GM19452 (cell line): ENCODE data around the gene PHACTR3.

Experiments used
- ATAC-seq: cut with Tn5 transposase; IDR thresholded peaks from one replicate; pipeline ENCODE4 v1.9.1; 2021; ENCODE audit not compliant: unreplicated experiment

PHACTR3 gene

GRCh38 chr20:59785986-59786795, 181.9 kb downstream of the PHACTR3 start:
- ATAC-seq: no peak

- ATAC-seq: no peak
Measured at GRCh38 chr20:59786801-59787537, 182.6 kb downstream of the PHACTR3 start.

DNA sequence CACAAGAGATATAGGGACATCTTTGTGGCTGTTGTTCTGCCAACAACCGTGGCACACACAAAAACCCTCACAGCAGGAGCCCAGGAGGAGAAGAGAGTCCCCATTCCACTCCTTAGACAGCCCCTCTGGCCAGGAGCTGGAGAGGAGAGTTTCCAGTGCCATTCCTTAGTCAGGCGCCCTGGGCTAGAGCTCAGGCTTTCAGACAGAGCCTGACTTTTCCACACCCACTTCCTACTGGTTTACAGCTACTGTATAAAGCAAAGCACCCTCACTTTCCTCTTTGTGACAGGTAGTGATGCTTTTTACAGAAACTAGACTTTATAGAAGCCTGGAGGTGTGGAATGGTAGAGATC, 183.2 kb downstream of the PHACTR3 start:
- ATAC-seq: no peak

DNA sequence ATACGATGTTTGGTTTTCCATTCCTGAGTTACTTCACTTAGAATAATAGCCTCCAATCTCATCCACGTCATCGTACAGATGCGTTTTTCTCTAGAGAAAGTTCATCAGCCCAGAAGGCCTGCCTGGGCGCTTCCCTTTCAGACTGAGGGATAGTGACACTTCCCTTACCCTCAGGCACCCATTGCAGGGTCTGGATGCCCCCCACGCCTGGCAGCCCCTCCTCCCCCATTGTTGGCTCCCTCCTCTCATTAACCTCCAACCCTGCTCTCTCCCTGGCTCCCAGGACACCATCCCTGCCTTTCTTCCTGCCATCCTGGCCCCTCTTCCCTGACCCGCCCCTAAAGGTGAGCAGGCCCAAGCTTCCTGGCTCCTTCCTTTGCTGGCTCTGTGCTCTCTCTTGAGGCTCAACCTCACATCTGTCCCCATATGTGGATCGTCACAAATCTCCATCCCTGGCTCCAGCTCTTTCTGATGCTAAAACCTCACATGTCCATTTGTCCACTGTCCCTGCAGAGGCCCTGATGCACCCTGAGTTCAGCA, 183.9 kb downstream of the PHACTR3 start:
- no peak for ATAC-seq

GRCh38 chr20:59788811-59789397, 184.6 kb downstream of the PHACTR3 start:
- ATAC-seq: no peak

DNA sequence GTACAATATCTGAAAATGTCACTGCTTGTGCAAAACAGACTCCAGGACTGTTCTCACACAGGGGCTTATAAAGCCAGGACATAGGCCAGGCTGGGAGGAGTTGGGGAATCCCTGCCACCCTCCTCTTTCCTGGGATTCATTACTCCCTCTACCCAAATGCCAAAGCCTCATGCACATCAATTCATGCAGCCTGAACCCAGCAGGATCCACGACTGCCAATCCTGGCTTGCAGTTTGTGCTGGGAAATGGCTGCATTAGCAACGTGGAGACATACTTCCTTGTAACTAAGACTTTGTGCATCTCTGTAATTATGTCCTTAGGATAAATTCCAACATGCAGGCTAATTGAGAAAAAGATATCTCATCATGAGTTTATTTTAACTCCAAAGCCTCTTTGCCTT, 185.3 kb downstream of the PHACTR3 start:
- ATAC-seq: no peak

- no peak for ATAC-seq
Measured at GRCh38 chr20:59790346-59790745, 186.0 kb downstream of the PHACTR3 start.

DNA sequence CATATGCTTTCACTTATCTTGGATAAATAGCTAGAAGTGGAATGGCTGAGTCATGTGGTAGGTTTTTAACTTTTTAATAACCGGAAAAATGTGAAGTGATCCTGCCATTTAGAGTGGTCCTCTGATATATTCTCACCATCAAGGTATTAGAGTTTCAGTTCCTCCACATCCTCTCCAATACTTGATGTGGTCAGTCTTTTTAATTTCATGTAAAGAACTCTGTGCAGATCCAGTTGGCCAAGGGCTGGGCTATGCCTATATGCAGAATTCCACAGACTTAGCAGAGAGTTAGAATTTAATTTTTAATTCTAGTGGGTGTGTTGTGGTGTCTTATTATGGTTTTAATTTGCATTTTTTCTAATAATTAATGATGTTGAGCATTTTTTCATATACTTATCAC, 188.0 kb downstream of the PHACTR3 start:
- no peak for ATAC-seq

DNA sequence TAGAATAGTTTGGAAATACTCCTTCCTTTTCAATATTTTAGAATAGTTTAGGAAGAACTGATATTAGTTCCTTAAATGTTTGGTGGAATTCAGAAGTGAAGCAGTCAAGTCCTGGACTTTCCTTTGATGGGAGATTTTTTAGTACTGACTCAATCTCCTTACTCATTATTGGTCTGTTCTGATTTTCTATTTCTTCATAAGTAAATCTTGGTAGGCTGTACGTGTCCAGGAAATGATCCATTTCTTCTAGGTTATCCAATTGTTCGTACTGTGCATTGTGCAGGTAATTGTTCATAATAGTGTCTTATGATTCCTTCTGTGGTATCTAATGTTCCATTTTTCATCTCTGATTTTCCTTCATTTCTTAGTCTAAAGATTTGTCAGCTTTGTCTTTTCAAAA, 190.2 kb downstream of the PHACTR3 start:
- ATAC-seq: no peak

DNA sequence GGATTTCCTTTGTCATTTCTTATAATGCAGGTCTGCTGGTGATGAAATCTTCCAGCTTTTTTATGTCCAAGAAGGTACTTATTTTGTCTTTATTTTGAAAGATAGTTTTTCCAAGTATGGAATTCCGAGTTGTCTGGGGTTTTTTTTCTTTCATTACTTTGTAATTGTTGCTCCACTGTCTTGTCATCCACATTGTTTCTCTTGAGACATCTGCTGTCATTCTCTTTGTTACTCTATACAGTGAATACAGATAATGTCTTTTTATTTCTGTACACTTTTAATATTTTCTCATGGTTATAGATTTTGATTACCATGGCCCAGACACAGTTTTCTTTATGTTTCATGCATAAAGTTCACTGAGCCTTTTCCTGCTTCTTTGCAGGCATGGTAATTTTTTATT, 196.0 kb downstream of the PHACTR3 start:
- no peak for ATAC-seq

- ATAC-seq: no peak
Measured at GRCh38 chr20:59802018-59802417, 197.7 kb downstream of the PHACTR3 start.

- ATAC-seq: no peak
Measured at GRCh38 chr20:59802471-59803221, 198.3 kb downstream of the PHACTR3 start.

DNA sequence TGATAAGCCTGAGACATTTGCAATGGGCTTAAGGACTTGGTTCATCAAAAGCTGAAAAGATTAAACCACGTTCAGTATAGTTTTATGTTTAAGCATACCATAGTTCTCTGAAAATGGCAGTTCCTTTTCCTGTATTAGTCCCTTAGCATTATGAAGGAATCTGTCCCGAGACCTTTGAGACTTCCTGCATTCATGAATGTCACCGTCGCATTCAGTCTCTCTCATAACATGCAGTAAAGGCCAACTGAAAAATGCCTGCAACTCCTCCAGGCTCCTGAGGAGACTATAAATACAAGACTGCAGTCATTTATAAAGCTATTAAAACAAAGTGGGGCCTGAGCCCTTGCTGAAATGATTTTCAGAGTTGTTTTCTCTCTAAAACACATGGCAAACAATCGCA, 200.0 kb downstream of the PHACTR3 start:
- ATAC-seq: no peak

DNA sequence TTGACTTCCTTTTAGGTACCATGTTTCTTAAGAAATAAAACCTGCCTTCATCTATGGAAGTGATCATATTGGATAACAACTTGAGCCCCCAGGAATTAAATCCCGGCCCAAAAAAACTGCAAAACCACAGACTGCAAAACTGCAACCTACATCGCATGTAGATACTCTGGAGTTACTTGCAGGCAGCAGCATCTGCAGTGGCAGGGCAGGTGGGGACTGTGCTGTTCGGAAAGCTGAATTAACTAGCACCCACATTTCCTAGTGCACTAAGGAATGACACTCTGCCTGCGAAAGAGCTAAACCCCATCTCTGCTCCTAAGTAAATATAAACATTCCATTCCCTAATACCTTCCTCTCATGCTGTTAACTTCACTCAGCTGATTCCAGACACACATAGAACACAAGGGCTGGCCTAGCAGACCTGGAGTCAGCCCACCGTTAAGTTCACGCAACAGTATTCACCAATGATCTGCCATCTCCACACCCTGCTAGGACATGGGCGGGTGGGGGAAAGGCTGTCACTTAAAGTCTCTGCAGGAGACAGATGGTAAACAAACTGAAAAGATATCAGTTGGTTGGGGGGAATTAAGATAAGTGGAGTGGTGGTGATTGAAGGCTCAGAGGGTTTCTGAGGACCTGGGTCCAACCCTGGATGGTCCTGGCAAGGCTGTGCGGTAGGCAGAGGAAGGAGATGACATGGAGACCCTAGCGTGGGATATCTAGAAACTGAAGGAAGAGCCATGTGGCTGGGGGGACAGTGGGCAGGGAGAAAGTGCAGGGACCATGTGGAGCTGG, 200.7 kb downstream of the PHACTR3 start:
- no peak for ATAC-seq

DNA sequence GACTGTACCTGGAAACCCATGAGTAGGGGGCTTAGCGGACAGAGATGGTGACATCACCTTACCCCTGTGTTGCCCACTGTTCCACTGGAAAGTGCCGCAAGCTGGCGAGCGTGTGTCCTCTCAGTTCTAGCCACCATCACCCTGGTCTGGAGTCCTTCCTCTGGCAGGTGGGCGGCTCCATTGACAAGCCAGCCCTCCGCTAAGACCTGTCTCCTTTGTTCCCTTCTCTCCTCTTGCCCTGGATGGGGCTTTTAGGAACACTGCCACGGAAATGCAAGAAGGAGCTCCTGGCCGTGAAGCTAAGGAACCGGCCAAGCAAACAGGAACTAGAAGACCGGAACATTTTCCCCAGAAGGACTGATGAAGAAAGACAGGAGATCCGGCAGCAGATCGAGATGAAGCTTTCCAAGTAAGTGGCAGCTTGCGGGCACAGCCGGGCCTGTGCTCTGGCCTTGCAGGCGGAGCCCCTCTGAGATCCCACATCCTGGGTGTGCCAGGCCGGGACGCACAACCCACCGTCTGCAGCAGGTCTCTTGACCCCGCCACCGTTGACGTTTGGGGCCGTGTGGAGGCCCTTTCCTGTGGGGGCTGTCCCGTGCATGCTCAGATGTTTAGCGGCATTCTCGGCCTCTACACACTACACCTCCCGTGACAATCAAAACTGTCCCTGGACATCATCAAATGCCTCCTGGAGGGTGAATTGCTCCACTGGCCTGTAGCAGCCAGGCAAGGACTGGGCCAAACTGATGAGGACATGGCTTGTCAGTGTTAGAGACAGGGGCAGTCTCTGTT, 201.6 kb downstream of the PHACTR3 start:
- ATAC-seq: no peak

GRCh38 chr20:59806578-59806975, 202.2 kb downstream of the PHACTR3 start:
- no peak for ATAC-seq

GRCh38 chr20:59807909-59808728, 203.8 kb downstream of the PHACTR3 start:
- no peak for ATAC-seq

GRCh38 chr20:59808729-59809381, 204.5 kb downstream of the PHACTR3 start:
- ATAC-seq: no peak
